ENCODE data around the gene VDR.
"Not testable (repeated sequence)": the region's sequence is repeated elsewhere in the genome, so short reads cannot be mapped to it uniquely, and the experiment has no call there.

VDR gene

DNA sequence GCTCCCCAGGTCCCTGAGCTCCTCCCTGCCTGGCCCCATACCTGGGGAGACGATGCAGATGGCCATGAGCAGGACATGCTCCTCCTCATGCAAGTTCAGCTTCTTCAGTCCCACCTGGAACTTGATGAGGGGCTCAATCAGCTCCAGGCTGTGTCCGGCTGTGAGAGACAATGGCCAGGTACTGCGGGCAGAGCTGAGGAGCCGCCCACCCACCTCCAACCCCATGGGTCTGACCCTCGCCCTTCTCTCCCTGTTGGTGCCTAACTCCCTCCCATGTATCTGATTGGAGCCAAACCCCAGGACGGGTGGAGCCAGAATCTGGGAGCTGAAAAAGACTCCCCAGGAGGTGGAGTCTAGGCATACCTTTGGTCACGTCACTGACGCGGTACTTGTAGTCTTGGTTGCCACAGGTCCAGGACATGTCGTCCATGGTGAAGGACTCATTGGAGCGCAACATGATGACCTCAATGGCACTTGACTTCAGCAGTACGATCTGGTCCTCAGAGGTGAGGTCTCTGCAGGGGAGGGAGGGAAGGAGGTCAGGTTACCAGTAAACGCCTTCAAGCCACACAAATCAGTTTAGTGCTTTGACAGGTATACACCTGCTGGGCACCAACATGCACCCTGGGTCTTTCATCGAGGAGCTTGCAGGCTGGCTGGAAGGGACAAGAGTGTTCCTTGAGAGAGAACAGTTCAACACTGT, 58.3 kb downstream of the VDR start:
- no peak for DNase-seq (ENCODE audit: low spot score)

DNA sequence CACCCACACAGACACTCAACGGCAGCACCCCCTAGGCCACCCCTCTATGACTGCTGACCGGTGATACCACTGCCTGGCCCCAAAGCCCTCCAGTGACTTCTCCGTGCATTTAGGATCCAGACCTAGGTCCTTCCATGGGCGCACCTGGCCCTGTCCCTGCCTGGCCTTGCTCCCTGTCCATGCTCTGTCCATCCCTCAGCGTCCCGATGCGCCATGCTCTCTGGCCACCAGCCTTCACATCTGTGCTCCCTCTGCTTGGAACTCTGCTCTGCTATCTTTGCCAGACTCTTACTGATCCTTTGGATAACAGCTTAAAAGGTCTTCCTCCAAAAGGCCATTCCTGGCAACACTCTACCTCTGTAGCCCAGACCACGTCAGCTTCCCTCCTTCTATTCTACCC, 59.7 kb downstream of the VDR start:
- no peak for DNase-seq (ENCODE audit: low spot score)

DNA sequence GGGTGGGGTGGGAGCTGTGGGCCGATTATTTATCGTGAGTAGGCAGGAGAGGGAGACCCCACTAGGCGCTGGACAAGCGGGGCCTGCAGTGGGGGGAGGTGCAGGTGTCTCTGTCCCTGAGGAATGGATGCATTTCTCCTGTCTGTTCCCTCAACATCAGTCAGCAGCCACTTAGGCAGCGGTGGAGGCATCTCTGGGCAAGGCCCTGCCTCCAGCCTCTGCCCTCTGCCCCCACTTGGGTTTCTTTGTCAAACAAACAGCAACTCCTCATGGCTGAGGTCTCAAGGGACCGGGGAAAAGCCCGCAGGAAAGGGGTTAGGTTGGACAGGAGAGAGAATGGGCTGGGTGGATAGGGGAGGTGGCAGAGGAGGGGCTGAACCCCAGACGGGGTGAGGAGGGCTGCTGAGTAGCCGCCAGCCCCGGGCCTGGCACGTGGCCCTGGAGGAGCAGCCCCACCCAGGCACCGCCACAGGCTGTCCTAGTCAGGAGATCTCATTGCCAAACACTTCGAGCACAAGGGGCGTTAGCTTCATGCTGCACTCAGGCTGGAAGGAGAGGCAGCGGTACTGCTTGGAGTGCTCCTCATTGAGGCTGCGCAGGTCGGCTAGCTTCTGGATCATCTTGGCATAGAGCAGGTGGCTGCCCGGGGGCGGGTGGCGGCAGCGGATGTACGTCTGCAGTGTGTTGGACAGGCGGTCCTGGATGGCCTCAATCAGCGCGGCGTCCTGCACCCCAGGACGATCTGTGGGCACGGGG, 60.4 kb downstream of the VDR start:
- no peak for DNase-seq (ENCODE audit: low spot score)

DNA sequence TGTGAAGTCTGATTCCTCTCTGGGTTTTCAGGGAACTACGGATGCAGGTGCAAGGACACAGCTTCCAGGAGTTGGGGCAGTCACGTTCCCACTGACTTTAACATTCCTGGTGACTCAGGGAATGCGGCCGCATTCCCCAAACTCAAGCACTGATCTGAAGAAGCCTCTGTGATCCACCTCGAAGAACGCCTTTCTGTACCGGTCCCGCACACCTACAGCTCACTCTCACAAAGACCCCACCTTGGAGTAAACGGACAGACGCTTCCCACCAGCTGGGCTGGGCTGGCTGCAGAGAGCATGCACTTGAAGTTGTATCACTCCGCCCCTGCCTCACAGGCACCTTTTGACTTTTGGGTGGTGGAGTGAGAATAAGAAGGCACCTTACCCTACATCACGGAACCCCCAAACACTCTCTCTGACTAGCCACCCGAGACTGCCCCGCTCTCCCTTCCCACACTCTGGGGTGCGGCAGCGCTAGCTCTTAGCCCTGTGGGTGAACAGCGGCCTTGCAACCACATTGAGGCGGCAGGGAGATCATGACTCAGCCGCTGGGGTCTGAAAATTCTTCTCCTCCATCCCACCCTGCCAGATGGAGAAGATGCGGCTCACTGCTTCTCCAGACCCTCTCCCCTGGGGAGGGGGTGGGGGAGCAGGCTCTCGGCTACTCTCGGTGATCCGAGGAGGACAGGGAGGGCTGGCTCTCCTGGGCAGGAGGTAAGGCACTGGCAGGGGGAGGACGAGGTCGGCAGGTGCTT, 61.4 kb downstream of the VDR start:
- no peak for DNase-seq (ENCODE audit: low spot score)

DNA sequence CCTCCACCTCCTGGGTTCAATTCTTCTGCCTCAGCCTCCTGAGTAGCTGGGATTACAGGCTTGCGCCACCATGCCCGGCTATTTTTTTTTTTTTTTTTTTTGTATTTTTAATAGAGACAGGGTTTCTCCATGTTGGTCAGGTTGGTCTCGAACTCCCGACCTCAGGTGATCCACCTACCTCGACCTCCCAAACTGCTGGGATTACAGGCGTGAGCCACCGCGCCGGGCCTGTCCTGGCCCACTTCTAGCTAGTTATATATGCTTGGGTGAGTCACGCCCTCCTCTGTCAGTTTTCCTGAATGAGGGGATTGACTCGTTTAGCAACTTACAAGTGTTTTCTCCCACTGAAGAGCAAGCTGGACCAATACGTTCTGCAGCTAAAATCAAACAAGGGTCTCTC, 62.3 kb downstream of the VDR start:
- not testable (repeated sequence) for DNase-seq (ENCODE audit: low spot score)

- DNase-seq (ENCODE audit: low spot score), result no peak
Observed at GRCh38 chr12:47841910-47842309, 62.9 kb downstream of the VDR start.

- no peak for DNase-seq (ENCODE audit: low spot score)
Observed at GRCh38 chr12:47841501-47841900, 63.3 kb downstream of the VDR start.

DNA sequence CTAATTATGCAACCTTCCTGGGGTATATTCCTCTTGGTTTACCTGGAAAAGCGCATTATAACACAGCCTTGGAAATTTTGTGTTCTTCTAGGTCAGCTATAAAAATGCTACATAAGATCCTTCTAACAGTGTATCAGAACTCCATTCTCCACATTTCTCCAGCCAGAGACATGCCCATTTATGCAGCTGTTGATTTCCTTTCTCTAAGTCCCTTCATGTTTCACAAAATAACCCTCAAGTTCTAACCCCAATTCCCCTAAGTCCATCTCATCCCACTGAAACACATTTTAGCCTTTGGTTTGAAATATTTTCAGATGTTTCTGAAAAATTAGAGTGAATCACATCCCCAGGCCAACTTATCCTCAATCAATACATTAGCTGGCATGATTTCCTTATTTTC, 64.2 kb downstream of the VDR start:
- no peak for DNase-seq (ENCODE audit: low spot score)

DNA sequence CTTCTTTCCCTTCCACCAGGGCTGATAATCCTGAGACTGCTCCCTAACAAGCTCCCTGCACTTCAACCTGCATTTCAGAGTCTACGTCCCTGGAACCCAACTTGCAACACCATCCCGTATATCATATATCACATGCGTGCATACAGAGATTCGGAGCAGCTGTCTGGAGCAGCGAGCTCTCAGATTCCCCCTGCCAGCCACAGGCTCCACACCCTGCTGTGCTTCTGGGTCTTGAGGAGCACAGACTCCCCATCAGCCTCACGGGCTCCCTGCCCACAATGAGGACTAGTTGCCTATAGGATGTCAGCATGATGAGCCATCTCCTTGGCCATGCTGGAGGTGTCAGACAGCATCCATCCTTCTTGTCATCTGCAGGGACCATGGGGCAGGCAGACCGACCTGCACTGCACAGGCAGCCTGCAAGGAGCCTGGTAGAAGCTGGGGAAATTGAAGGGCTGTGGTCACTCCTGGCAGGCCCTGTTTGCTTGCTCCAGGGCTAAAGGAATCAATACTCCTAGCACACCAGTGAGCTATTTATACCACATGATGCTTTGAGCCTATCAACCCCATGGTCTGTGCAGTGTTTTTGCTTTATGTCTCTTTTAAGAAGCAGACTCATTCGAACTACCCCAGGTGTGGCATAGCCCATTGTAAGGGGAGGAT, 65.4 kb downstream of the VDR start:
- no peak for DNase-seq (ENCODE audit: low spot score)

DNA sequence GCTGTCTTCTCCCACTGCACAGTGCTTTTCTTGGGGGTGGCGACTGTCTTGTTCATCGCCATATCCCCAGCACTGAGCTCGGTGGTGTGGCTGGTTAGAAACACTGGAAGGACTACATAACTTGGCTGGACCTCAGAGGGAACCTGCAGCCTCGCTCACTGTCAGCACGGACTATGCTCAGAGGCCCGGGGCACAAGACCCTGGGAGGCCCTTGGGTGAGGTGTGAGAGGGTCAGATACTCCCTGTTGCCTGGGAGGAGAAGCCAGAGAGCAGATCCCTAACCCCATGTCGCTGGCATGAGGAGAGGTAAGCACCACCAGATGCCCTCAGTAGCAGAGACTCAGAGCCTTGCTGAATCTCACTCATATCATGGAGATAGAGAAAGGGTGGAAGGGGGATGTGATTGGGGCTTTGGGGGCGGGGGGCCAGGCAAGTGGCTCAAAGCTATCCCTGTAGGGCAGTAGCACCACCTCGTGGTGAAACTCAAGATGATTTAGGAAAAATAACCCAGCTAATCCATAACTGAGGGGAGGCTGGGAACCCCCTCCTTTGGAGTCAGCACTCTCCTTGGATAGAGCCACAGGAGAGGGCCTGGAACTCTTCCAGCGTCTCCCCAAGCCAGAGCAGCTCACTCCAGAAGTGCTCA, 66.4 kb downstream of the VDR start:
- peak; percentile 48 for DNase-seq (ENCODE audit: low spot score)

- DNase-seq (ENCODE audit: low spot score), result peak; percentile 71
Observed at GRCh38 chr12:47837190-47838171, 67.3 kb downstream of the VDR start.

- no peak for DNase-seq (ENCODE audit: low spot score)
Observed at GRCh38 chr12:47835831-47836155, 69.0 kb downstream of the VDR start.

DNA sequence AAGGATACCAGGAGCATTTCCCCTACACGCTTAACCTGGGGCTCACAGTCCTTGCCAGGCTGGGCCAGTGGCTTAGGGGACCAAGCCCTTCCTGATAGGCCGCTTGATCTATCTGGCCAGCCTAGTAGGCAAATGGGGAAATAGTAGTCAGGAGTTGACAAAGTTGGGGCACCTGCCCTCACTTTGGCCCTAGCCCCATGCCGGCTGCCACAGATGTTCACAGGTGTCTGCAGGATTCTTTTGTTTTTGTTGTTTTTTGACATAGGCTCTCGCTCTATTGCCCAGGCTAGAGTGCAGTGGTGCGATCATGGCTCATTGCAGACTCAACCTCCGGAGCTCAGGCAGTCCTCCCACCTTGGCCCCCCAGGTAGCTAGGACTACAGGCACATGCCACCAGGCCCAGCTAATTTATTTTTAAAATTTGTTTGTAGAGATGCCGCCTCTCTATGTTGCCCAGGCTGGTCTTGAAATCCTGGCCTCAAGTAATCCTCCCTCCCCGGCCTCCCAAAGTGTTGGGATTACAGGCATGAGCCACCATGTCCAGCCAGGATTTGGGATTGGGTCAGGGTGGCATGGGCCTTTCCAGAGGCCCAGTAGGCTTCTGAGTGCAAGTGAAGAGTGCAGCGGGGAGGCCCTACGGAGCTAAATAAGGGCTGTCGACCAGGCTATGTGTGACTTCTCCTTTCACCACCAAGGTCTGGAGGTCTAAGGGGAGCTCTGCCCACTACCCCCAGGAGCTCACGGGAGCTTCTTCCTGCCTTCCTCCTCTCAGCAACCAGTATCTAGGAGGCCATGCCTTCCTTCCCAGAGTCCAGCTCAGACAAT, 69.6 kb downstream of the VDR start:
- no peak for DNase-seq (ENCODE audit: low spot score)

DNA sequence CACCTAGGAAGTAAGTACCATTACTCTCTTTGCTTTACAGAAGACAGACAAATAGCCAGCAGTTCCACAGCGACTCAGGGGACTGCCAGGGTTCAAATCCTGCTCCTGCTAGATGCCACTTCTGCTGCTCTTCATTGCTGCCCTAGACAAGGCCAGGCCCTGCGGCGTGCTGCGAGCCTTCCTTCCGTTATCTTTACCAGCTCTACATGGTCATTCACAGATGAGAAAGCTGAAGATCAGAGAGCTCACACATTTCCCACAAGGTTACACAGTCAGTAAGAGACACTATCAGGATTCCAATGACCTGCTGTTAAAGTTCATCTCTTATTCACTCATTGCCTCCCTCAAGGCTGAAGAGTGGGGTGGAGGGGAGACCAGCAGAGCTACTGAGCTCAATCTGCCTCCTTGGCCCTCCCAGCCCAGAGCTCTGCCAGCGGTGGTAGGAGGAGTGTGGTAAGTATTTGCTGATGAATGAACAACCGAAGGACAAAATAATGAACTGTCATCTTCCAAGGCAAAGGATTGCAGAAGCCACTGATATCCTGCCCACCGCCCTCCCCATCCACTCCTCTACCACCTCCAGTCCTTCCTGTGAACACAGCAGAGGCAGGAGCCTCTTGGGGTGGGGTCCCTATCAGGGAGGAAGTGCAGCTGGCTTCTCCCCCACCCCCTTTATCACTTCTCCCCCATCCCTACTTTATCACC, 70.4 kb downstream of the VDR start:
- DNase-seq (ENCODE audit: low spot score), result no peak

DNA sequence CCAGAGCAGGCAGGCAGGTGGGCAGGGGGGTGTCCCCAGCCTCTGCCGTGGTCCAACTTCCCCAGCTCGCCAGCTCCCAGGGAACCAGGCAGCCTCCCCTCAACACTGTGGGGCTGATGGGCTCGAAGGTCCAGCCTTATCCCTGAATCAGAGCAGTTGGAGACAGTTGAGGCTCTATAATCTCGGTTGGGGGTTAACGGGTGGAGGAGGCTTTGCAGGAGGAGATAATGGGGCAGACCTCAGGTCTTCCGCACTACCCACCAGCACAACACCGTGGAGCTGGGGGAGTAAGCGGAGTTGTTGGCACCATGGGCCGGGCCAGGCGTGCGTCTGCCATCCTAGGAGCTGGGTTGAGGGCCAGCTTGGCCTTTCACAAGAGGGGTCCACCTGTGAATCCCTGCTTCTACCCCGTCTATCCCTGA, 71.2 kb downstream of the VDR start:
- DNase-seq (ENCODE audit: low spot score), result no peak

DNA sequence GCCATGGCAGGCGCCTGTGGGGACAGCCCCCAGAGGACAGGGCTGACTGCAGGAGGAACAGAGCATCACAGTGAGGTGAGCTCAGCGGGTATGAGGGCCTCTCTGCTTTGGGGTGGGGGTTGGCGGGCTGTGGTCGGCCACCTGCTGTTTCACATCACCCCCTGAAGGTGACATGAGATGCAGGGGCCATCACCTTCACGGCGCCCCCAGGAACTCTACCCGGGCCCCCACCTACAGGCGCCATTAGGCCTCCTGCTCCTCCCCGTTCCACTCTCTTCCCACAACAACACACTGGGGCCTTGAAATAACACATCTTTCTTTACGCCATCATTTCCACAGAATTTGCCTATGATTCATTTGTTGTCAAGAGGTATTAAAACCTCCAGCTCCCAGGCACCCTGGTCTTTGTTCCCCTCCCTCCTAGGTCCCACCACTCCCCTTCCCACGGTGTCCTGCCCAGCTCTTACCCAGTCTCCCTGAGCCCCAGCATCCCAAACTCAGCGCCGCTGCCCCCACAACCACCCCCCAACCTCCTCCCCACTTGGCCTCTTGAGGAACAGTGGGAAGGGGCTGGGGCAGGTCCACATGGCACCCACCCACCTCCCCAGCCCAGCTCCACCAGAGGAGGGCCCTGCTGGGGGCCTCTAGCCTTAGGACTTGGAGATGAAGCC, 72.4 kb downstream of the VDR start:
- peak; percentile 48 for DNase-seq (ENCODE audit: low spot score)

GRCh38 chr12:47829584-47829983, 75.2 kb downstream of the VDR start:
- DNase-seq (ENCODE audit: low spot score), result no peak

DNA sequence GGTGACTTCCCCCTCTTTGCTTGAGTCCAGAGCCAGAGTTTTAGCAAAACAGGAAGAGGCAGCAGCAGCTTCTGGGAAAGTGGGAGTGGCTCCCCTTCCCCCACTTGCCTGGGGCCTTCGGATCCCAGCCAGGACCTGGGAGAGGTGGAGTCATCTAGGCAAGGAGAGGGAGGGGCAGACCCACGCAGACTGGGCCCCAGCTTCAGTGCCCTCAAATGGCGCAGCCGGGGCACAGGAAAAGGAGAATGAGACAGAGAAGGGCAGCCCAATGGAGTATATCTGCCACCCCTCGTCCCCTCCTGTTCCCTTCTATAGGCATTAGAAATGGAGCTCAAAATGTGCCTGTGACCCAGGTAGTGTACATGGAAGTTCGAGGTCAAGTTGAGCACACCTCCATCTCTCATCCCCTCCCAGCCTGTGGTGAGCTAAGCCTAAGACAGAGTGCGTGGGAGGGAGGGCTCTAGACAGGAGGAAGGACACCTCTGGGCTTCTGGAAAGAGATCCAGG, 75.8 kb downstream of the VDR start:
- no peak for DNase-seq (ENCODE audit: low spot score)

All from CD4-positive, alpha-beta T cell treated with Interleukin-15 for 4 hours (primary cell).